AG04449 (cell line): ENCODE data around the gene MCFD2.
A peak's percentile ranks its signal among the peaks of the same experiment; 100 is the strongest.

Experiments
- CTCF ChIA-PET: fragments of 350-600 bp; formaldehyde crosslinking; extraction: SDS; loops from one replicate; lab custom pipeline; 2021; ENCODE audit warnings: antibody characterized with exemption; lab: Yijun Ruan, JAX
- POLR2A ChIA-PET: fragments of 400-600, 350-600 bp; formaldehyde crosslinking; extraction: SDS; loops from one replicate; lab custom pipeline; 2020; ENCODE audit warnings: antibody characterized with exemption, inconsistent platforms; lab: Yijun Ruan, JAX
- DNase-seq: peaks from one replicate; pipeline ENCODE4 v3.0.0-alpha.2; 2010; ENCODE audit warnings: low read depth, low spot score
- H3K4me3 ChIP-seq: 2 replicates; pipeline ENCODE4 v1.5.1; 2011; ENCODE audit warnings: low read depth, mild to moderate bottlenecking, control low read depth, low read length
- TF ChIP-seq, protein P1 (sequence below): IDR thresholded peaks from one replicate; pipeline ENCODE4 v1.5.1; 2011; ENCODE audit warnings: mild to moderate bottlenecking, moderate library complexity, low read length, control low read depth, inconsistent platforms; ENCODE audit not compliant: insufficient read depth; ENCODE audit errors: missing control alignments

MCFD2 gene

DNA sequence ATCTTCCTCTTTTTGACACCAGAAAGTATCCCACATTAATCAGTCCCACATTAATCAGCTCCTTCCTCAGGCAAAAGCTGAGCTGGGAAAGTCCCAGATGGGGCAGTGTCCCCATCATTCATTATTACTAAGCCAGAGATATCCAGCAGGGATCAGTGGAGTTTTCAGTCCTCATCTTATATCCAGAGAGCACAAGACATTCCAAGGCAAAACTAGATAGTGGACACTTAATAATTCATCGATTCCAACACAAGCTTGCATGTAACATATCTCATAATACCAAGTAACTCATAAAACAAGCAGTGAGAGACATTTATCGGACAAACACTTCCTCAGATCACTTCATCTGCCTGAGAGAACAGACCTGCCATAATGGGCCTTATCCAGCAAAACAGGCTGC lies 53.1 kb downstream of the MCFD2 start:
- POLR2A ChIA-PET = interaction anchor here (1.1 kb wide), 1 partner anchor 10 kb away, joined by 8 read pairs; no protein-coding TSS in a partner anchor
- CTCF ChIA-PET = interaction anchor here (1.2 to 4.7 kb wide), 3 partner anchors 8 to 86 kb away, joined by 3 to 42 read pairs (median 8); no protein-coding TSS in a partner anchor
- TF ChIP-seq, protein P1, sequence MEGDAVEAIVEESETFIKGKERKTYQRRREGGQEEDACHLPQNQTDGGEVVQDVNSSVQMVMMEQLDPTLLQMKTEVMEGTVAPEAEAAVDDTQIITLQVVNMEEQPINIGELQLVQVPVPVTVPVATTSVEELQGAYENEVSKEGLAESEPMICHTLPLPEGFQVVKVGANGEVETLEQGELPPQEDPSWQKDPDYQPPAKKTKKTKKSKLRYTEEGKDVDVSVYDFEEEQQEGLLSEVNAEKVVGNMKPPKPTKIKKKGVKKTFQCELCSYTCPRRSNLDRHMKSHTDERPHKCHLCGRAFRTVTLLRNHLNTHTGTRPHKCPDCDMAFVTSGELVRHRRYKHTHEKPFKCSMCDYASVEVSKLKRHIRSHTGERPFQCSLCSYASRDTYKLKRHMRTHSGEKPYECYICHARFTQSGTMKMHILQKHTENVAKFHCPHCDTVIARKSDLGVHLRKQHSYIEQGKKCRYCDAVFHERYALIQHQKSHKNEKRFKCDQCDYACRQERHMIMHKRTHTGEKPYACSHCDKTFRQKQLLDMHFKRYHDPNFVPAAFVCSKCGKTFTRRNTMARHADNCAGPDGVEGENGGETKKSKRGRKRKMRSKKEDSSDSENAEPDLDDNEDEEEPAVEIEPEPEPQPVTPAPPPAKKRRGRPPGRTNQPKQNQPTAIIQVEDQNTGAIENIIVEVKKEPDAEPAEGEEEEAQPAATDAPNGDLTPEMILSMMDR = no peak
- no peak overlapping the region for H3K4me3 ChIP-seq
- no peak for DNase-seq

DNA sequence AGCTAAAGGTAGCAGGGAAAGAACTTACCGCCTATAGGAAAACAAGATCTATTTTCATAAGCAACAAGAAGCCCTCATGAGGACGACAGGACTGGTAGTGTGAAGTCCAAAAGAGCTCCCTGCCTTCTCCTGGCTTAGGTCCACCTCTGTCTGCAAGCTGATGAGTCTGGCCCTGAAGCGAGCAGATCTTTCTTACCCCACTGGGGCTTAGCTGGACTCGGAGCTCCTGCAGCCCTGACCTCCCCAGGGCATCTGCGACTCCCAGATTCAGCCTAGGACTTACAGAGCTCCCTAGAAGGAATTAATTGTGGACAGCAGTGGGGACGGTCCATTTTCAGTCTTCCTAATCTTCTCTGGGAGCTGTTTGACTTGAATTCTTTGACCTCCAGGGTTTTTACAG lies 53.7 kb downstream of the MCFD2 start:
- DNase-seq = no peak
- no peak overlapping the region for H3K4me3 ChIP-seq
- ChIA-PET POLR2A (interaction anchor here (1.1 kb wide), 1 partner anchor 10 kb away, joined by 8 read pairs; no protein-coding TSS in a partner anchor), CTCF (interaction anchor here (0.8 to 4.7 kb wide), 4 partner anchors 8 to 211 kb away, joined by 3 to 42 read pairs (median 6); no protein-coding TSS in a partner anchor)
- TF ChIP-seq, protein P1 = no peak

DNA sequence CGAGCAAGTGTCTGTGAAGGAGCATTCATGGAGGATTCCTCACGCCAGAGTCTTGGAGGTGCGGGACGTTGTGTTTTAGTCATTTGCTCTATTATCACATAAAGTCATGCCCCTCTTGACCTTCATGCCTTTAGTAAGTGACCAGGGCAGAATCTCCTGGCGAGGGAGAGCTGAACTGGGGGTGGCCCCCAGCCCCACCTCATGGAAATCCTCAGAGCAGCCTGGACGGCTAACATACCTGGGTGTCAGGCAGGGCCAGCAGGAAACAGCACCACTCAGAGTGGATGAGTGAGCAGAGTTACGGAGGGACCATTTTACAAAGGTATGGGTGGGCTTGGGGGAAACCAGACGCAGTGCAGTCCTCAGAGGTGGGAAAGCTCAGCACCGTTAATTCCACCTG lies 56.1 kb downstream of the MCFD2 start:
- H3K4me3 ChIP-seq = no peak overlapping the region
- no peak for DNase-seq
- ChIA-PET POLR2A (interaction anchor here (0.6 kb wide), 1 partner anchor 90 kb away, joined by 3 read pairs; no protein-coding TSS in a partner anchor), CTCF (interaction anchor here (1.1 to 4.7 kb wide), 4 partner anchors 11 to 209 kb away, joined by 3 to 42 read pairs (median 4); no protein-coding TSS in a partner anchor)
- TF ChIP-seq, protein P1 = no peak

DNA sequence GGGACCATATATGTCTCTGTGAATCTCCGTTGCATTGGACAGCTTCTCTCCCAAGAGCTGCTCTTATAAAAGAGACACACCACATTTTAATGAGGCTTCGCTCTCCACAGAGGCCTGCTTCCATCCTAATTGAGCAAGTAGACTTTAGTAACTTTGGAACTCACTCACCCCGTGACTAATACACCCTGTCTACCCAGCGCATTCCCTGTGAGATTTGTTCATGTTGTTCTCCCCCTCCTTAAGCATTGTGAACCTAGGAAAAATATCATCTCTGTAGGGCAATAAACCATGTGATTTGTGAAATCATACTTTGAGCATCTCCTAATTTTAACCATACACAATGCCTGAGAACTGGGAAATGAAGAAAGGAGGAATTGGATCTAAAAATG lies 56.9 kb downstream of the MCFD2 start:
- POLR2A ChIA-PET = interaction anchor here (0.7 to 1.6 kb wide), 13 partner anchors 8 to 87 kb away, joined by 3 to 20 read pairs (median 5); no protein-coding TSS in a partner anchor
- DNase-seq = peak; percentile 98
- TF ChIP-seq, protein P1 = no peak
- CTCF ChIA-PET = interaction anchor here (0.9 to 5.1 kb wide), 8 partner anchors 9 to 208 kb away, joined by 3 to 35 read pairs (median 4); no protein-coding TSS in a partner anchor
- H3K4me3 ChIP-seq = no peak overlapping the region

DNA sequence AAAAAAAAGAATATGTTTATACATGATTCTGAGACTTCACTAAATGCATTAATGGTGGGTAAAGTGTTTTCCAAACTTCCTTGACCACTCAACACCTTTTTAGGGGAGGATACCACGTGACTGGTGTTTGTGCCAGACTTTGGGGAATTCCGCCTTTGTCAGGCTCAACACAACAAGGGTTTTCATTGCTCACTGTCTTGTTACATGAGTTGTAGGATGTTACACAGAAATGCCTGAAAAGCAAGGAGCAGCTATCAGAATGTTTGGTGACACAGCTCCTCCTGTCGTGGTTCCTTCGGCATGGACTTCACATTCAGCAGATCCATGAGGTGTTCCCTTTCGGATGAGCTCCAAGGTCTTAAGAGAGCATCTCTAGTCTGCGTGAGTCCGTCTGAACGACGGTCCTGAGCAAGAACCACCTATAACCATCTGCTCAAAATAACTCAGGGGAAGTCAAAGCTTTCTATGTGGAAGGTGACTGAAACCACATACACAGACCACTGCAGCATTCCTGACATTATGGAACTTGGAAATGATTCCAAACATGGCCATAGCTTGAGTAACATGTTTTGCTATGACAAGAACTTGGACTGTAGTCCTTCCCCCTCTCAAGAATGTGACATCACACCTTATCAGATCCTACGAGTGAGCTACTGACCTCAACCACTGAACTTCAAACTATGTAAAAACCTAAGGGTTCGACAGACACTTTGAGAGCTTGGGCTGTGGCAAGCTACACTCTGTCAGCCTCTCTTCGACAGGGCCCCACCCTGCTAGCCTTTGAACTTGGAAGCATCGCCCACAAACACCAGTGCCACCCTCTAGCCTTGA lies 57.5 kb downstream of the MCFD2 start:
- POLR2A ChIA-PET = interaction anchor here (0.7 to 1.6 kb wide), 16 partner anchors 8 to 88 kb away, joined by 3 to 20 read pairs (median 4); no protein-coding TSS in a partner anchor
- CTCF ChIA-PET = interaction anchor here (0.9 to 5.1 kb wide), 10 partner anchors 9 to 208 kb away, joined by 3 to 35 read pairs (median 4); no protein-coding TSS in a partner anchor
- DNase-seq = peak; percentile 100
- TF ChIP-seq, protein P1 = peak; percentile 18
- no peak overlapping the region for H3K4me3 ChIP-seq
